GM21390 (cell line): ENCODE data around the gene RRP1B.
"Not testable (repeated sequence)": the region's sequence is repeated elsewhere in the genome, so short reads cannot be mapped to it uniquely, and the experiment has no call there.

Experiments
- ATAC-seq: cut with Tn5 transposase; IDR thresholded peaks from one replicate; pipeline ENCODE4 v1.9.1; 2021; ENCODE audit not compliant: unreplicated experiment

Gene RRP1B

DNA sequence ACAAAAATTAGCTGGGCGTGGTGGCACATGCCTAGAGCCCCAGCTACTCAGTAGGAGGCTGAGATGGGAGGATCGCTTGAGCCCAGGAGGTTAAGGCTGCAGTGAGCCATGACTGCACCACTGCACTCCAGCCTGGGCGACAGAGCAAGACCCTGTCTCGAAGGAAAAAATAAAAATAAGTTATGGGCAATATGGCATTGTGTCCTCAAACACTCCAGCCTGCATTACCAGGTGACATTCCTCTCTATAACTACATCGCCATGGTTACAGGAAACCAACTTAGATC lies 40.1 kb downstream of the RRP1B start:
- ATAC-seq, result not testable (repeated sequence)

GRCh38 chr21:43699933-43700599 lies 40.7 kb downstream of the RRP1B start:
- no peak for ATAC-seq

DNA sequence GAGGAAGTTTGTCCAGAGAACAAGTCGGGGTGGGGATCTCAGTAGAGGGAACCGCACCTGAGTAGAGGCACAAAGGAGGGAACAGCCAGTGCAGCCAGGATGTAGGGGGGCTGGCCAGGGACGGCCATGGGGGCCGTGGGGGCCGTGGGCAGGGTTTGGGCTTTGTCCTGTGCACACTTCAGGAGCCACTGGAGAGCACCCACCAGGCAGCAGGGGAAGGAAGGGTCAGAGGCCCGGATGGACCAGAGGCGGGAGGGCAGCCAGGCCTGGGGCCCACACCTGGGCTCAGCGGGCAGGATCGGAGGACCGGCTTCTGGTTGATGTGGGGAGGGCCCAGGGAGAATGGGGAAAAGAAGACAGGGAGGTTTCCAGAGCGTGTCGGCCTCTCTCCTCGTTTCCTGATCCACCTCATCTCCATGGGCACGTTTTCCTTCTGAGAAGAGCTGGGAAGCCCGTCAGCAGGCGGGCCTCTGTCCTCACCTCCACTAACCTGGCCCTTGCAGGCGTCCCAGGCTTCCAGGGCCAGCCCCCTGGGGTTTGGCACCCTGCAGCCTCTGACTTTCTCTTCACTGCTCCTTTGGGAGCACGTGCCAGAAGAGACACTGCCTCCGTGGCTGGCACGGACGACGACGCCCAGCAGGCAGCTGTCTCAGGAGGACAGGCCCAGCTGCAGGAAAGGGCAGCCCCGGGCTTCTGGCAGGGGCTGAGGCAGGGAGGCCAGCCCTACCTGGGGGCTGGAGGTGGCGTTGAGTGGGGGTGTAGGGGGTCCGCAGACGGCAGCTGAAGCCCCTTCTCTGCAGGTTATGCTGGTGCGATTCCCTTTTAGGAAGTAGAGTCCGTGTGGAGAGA lies 42.8 kb downstream of the RRP1B start:
- ATAC-seq, result no peak

- no peak for ATAC-seq
Observed at GRCh38 chr21:43702785-43703034, 43.4 kb downstream of the RRP1B start.

DNA sequence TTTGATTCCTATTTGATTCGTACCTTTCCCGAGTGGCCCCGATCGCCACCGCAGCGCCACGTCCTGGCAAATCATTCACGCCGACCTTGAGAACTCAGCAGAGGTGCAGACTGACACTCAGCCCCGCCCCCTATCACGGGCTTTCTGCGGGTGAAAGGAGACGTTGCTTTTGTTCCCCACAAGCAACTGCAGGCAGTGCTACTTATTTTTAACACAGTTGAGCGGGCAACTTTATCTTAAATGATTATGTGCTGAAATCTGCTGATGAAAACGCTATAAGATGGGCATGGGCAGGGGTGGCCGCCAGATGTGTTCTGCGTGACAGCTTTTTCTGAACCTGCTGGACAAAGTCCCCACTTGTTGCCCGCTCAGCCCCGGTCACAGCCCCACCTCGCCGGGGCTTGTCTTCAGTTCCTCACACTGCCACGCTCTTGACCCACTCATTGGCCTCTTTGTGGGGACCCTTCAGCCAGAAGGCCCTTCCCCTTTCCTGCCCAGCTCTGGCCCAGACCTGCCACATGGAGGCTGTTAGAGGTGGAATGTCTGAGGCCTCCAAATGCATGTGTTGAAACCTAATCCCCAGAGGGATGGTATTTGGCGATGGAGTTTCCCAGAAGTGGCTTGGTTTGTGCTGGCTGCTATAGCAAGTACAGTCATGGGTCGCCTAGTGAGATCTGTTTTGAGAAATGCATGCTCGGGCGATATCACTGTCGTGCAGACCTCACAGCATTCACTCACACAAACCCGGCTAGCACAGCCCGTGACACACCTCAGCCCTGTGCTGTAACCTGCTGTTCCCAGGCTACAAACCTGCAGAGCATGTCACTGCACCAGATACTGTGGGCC lies 43.9 kb downstream of the RRP1B start:
- no peak for ATAC-seq

DNA sequence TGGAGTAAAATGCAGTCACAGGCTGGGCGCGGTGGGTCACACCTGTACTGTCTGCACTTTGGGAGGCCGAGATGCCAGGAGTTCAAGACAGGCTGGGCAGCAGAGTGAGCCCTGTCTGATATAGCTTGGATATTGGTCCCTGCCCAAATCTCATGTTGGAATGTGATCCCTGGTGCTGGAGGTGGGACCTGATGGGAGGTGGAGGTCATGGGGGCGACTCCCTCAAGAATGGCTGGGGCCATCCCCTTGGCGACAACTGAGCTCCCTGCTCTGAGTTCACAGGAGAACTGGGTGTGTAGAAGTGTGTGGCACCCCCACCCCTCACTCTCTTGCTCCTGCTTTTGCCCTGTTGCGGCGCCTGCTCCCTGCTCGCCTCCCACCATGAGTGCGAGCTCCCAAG lies 48.1 kb downstream of the RRP1B start:
- ATAC-seq, result no peak

DNA sequence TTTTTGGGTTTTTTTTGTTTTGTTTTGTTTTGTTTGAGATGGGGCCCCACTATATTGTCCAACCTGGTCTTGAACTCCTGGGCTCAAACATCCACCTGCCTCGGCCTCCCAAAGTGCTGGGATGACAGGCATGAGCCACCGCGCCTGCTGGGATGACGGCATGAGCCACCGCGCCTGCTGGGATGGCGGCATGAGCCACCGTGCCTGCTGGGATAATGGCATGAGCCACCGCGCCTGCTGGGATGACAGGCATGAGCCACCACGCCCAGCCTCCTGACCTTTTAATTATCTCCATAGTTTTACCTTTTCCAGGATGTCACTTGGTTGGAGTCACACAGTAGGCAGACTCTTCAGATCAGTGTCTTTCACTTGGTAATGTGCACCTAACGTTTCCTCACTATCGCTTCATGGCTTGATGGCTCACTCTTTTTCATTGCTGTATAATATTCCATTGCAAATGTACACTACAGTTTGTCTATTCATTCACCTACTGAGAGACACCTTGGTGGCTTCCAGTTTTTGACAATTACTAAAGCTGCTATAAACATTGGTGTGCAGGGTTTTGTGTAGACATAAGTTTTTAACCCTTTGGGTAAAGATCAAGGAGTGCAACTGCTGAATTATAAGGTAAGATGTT lies 49.5 kb downstream of the RRP1B start:
- ATAC-seq, result no peak

GRCh38 chr21:43712268-43712942 lies 53.0 kb downstream of the RRP1B start:
- ATAC-seq, result no peak

- not testable (repeated sequence) for ATAC-seq
Observed at GRCh38 chr21:43713123-43713522, 53.8 kb downstream of the RRP1B start.

GRCh38 chr21:43716376-43717165 lies 57.2 kb downstream of the RRP1B start:
- peak; percentile 30 for ATAC-seq

DNA sequence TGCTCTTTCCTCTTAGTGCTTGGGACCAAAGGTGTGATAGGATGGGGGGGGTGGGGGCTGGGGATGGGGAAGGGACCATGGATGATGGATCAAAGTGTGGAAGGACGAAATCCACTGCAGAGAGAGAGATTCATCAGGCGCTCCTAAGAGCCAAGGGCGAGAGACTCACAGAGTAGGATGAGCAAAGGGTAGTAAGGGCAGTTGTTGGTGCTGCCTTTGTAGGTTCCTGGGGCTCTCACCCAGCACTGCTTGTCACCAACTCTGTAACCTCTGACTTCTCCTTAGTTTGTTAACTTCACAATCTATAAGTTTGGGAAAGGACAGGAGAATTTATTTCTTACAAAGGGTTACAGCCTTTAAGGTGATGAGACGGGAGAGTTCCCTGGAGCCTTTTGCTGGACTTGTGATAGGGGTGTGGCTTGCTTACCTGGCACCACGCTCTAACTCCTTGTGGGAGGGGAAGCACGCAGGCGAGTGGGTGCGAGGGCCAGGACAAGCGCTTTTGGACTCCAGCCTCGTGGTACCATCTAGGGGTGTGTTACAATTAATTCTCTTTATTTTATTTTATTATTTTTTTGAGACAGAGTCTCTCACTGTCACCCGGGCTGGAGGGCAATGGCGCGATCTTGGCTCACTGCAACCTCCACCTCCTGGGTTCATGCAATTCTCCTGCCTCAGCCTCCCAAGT lies 58.0 kb downstream of the RRP1B start:
- no peak for ATAC-seq

DNA sequence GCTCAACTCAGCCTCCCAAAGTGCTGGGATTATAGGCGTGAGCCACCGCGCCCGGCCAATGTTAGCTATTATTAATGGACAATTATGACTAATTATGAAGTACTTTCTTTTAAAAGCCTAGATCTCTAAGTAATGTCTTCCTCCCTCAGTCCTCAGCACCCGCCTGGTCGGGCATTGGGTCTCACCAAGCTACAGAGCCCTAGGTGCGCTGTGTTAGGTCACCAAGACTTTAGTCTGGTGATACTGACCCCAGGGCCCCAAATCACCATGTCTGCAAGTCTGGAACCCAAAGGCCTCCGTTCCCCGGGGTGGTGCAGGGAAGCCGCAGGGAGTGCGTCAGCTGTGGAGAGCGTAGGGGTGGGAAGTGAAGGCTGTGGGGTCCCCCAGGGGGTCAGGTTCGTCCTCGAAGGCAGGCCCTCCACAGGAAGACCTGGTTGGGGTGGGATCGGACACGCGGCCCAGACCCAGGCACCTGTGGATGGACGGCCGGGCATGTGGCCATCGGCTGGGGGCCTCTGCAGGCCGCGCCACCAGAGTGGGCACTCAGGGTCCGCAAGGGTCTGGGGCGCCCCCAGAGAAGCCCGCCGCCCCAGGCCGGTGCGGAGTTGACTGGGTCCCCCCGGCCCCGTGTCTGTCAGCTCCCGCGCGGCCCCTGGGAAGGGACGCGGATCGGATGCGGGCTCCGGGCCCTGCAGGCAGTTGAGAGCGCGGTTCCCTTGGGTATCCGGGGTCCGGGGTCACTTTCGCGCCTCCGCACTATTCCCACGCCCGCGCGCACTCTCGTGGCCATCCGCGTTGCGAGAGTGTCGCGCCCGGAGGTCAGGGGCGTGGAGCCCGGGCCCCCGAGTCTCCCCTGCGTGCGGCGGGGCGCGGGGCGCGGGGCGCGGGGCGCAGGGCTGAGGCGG lies 58.9 kb downstream of the RRP1B start:
- no peak for ATAC-seq

- peak; percentile 66 for ATAC-seq
Observed at GRCh38 chr21:43718872-43719747, 59.8 kb downstream of the RRP1B start, which contains the start of gene PDXK. Gene PDXK, plus strand, starts transcription at chr21:43719129. Its CDS starts 166 bp downstream, at chr21:43719295.

DNA sequence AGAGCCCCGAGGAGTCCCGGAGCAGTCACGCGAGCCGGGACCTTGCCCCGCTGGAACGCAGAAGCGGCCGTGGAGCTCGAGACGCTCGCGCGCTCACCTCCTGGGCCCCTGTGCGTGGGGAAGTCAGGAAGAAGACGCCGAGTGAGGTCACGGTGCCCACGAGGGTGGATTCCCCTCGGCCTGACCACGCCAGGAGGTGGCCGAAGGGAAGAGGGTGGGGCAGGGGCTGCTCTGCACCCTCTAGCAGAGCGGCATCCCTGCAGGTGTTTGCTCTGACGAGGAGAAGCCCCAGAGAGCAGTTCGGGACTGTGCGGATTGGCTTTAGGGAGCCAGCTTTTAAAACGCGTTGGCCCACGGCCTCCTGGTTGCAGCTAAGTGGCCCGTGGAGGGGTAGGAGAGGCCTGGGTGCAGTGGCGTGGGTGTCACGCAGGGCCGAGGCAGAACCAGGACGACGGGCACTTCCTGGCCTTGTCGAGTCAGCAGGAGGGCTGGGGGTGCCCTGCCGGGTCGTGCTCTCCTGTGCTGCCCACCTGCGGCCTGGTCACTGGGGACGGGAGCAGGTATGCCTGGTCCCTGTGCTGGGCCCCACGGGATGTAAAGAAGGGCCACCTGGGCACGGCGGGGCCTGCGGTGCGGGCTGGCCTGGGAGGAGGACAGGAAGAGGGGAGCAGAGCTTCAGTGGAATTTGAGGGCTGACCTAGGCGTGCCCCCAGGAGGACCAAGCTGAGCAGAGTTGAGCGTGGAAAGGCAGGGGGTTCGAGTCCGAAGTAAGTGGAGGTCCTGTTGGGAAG lies 60.6 kb downstream of the RRP1B start:
- ATAC-seq, result no peak

DNA sequence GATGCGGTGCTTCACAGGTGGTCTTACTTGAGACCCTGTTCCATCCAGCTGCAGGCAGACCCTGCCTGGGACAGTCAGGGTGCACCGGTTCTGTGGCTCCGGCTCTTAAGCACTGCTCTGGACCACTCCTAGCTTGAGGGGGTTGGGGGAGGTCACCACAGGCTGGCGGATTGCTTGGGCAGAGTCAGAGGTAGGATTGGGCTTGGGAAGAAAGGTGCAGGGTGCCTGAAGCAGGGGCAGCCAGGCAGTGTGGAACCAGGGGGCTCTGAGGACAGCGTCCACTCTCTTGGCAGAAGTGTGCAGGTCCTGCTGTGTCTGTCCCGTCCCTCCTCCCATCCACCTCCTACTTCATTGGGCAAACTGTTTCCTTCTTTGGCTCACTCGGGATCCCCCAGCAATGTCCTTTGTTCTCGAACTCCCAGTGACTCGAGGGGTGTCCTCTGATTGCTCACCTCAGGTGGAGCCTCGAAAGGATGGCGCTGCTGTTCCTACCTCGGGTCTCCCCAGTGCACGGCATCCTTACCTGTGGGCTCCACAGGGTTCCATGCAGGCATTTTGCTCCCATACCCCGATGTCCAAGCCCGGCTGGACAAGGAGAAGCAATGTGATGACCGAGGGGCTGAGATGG lies 61.3 kb downstream of the RRP1B start:
- no peak for ATAC-seq

- no peak for ATAC-seq
Observed at GRCh38 chr21:43721206-43721605, 61.8 kb downstream of the RRP1B start.
